GM10248 (cell line): ENCODE results near the gene AAGAB.
"Not testable (repeated sequence)": the region's sequence is repeated elsewhere in the genome, so short reads cannot be mapped to it uniquely, and the experiment has no call there.

ENCODE experiments used
- CTCF ChIA-PET: fragments of 300-600 bp; sonication (Branson Sonifier 250); formaldehyde crosslinking; extraction: SDS; loops from one replicate; lab custom pipeline; 2021; ENCODE audit warnings: antibody characterized with exemption; lab: Yijun Ruan, JAX
- POLR2A ChIA-PET: fragments of 350-650 bp; sonication (Branson Sonifier 250); formaldehyde crosslinking; extraction: SDS; loops from one replicate; lab custom pipeline; 2020; ENCODE audit warnings: antibody characterized with exemption; lab: Yijun Ruan, JAX
- DNase-seq: peaks from one replicate; pipeline ENCODE4 v3.0.0; 2012; ENCODE audit errors: extremely low spot score
- CTCF ChIP-seq: IDR thresholded peaks from 2 replicates; pipeline ENCODE4 v1.5.1; 2012; ENCODE audit warnings: mild to moderate bottlenecking, low read depth; ENCODE audit errors: extremely low read depth, missing control alignments, control extremely low read depth

Gene AAGAB

GRCh38 chr15:67267951-67268941, 13.8 kb upstream of the AAGAB start:
- no peak for TF ChIP-seq CTCF
- POLR2A ChIA-PET = no interaction called here
- CTCF ChIA-PET = interaction anchor here (1.3 kb wide), 1 partner anchor 11 kb away, joined by 3 read pairs; no protein-coding TSS in a partner anchor
- no peak for DNase-seq

- CTCF ChIA-PET = interaction anchor here (1.3 kb wide), 1 partner anchor 10 kb away, joined by 3 read pairs; no protein-coding TSS in a partner anchor
- no peak for DNase-seq
- POLR2A ChIA-PET = no interaction called here
- no peak for TF ChIP-seq CTCF
These were observed 13.0 kb upstream of the AAGAB start for GRCh38 chr15:67267440-67267839.

DNA sequence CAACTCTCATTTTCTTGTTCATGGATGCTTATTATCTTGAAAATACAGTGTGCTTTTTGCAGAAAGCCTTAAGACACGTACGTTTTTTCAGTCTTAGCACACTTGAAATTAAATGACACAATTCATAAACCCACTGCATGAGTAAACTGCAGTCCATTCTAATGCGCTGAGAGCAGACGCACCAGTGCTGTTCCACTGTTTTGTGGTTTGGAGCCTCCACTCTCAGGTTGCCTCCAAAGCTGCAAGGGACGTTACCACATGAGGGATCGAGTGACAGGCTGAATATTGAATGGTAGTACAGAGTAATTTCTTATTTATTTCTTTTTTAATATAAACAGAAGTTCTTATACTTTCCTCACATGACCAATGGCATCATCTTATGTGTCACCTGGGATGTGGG, 12.4 kb upstream of the AAGAB start:
- TF ChIP-seq CTCF = no peak
- ChIA-PET CTCF (no interaction called here), POLR2A (no interaction called here)
- no peak for DNase-seq

- no peak for DNase-seq
- CTCF ChIA-PET = no interaction called here
- TF ChIP-seq CTCF = no peak
- POLR2A ChIA-PET = no interaction called here
These were observed 5.3 kb upstream of the AAGAB start for GRCh38 chr15:67259806-67260205.

- TF ChIP-seq CTCF = no peak
- no peak for DNase-seq
- POLR2A ChIA-PET = no interaction called here
- CTCF ChIA-PET = interaction anchor here (1.2 kb wide), 1 partner anchor 408 kb away, joined by 3 read pairs; no protein-coding TSS in a partner anchor
These were observed 4.9 kb upstream of the AAGAB start for GRCh38 chr15:67259379-67259778.

- POLR2A ChIA-PET, DNase-seq: not testable (repeated sequence)
- CTCF ChIA-PET = interaction anchor here (0.7 to 1.2 kb wide), 2 partner anchors 110 to 407 kb away, joined by 3 read pairs; no protein-coding TSS in a partner anchor
These were observed 4.0 kb upstream of the AAGAB start for GRCh38 chr15:67258412-67258811.

- CTCF ChIA-PET = interaction anchor here (1.0 to 1.7 kb wide), 2 partner anchors 39 to 184 kb away, joined by 3 read pairs; no protein-coding TSS in a partner anchor
- no peak for DNase-seq
- TF ChIP-seq CTCF = no peak
- POLR2A ChIA-PET = no interaction called here
These were observed 1.6 kb upstream of the AAGAB start for GRCh38 chr15:67256051-67256450.
